HS-5 (cell line): ENCODE data around the gene SIL1.
"Not testable (repeated sequence)": the region's sequence is repeated elsewhere in the genome, so short reads cannot be mapped to it uniquely, and the experiment has no call there.

Source experiments
- DNase-seq: peaks from one replicate; pipeline ENCODE4 v3.0.0-alpha.2; 2012; ENCODE audit warnings: low read depth

The SIL1 gene

GRCh38 chr5:139022528-139022927 is 175.6 kb downstream of the SIL1 start:
- no peak for DNase-seq

GRCh38 chr5:139021346-139021745 is 176.8 kb downstream of the SIL1 start:
- no peak for DNase-seq

GRCh38 chr5:139019880-139020279 is 178.3 kb downstream of the SIL1 start:
- DNase-seq: no peak

GRCh38 chr5:139019211-139019610 is 179.0 kb downstream of the SIL1 start:
- no peak for DNase-seq

GRCh38 chr5:139017624-139018023 is 180.5 kb downstream of the SIL1 start:
- DNase-seq: no peak

- DNase-seq: no peak
These were observed 182.0 kb downstream of the SIL1 start for GRCh38 chr5:139016186-139016585.

- DNase-seq: peak; percentile 79
These were observed 183.4 kb downstream of the SIL1 start for GRCh38 chr5:139014726-139015125.

- DNase-seq: no peak
These were observed 186.0 kb downstream of the SIL1 start for GRCh38 chr5:139012176-139012575.

GRCh38 chr5:139011156-139011555 is 187.0 kb downstream of the SIL1 start:
- DNase-seq: not testable (repeated sequence)

GRCh38 chr5:139004374-139005307 is 193.5 kb downstream of the SIL1 start:
- DNase-seq: no peak

GRCh38 chr5:138999674-139000073 is 198.5 kb downstream of the SIL1 start:
- no peak for DNase-seq

- DNase-seq: no peak
These were observed 199.6 kb downstream of the SIL1 start for GRCh38 chr5:138998521-138998920.

- DNase-seq: no peak
These were observed 202.0 kb downstream of the SIL1 start for GRCh38 chr5:138996120-138996519.

- DNase-seq: no peak
These were observed 207.1 kb downstream of the SIL1 start for GRCh38 chr5:138990986-138991590.

GRCh38 chr5:138989720-138990119 is 208.4 kb downstream of the SIL1 start:
- DNase-seq: no peak

GRCh38 chr5:138986186-138986800 is 211.9 kb downstream of the SIL1 start:
- DNase-seq: no peak

GRCh38 chr5:138985683-138986082 is 212.5 kb downstream of the SIL1 start:
- no peak for DNase-seq

GRCh38 chr5:138985256-138985655 is 212.9 kb downstream of the SIL1 start:
- no peak for DNase-seq

GRCh38 chr5:138983984-138984383 is 214.2 kb downstream of the SIL1 start:
- no peak for DNase-seq

GRCh38 chr5:138981586-138981985 is 216.6 kb downstream of the SIL1 start:
- no peak for DNase-seq

- DNase-seq: no peak
These were observed 217.0 kb downstream of the SIL1 start for GRCh38 chr5:138981131-138981530.

GRCh38 chr5:138980441-138980840 is 217.7 kb downstream of the SIL1 start:
- no peak for DNase-seq

GRCh38 chr5:138979684-138980280 is 218.4 kb downstream of the SIL1 start:
- DNase-seq: no peak
